Fibroblast of the aortic adventitia (primary cell): ENCODE results near the gene TSACC. TPM values are rescaled to one million over a fixed set of nuclear protein-coding genes. Genes with fewer than 3 reads are reported as not detected.
"Not testable (repeated sequence)": the region's sequence is repeated elsewhere in the genome, so short reads cannot be mapped to it uniquely, and the experiment has no call there.

Source experiments
- DNase-seq: peaks from one replicate; pipeline ENCODE4 v3.0.0-alpha.2; 2010; ENCODE audit warnings: low read depth
- H3K4me3 ChIP-seq: 2 replicates; pipeline ENCODE4 v1.5.1; 2011; ENCODE audit warnings: low read depth, mild to moderate bottlenecking, control low read depth, low read length, moderate library complexity
- total RNA-seq: library from RNA; depleted of rRNA; stranded (reverse); fragments of >200 nt; gene quantifications from 2 replicates; pipeline ENCODE4 v1.2.3, GENCODE V29; 2012; ENCODE audit warnings: low replicate concordance
- TF ChIP-seq, protein P1 (sequence below): IDR thresholded peaks from 2 replicates; pipeline ENCODE4 v1.5.1; 2011; ENCODE audit warnings: mild to moderate bottlenecking, low read length, control low read depth, inconsistent platforms; ENCODE audit not compliant: insufficient read depth

TSACC gene
- total RNA-seq, 1 donor: not detected

DNA sequence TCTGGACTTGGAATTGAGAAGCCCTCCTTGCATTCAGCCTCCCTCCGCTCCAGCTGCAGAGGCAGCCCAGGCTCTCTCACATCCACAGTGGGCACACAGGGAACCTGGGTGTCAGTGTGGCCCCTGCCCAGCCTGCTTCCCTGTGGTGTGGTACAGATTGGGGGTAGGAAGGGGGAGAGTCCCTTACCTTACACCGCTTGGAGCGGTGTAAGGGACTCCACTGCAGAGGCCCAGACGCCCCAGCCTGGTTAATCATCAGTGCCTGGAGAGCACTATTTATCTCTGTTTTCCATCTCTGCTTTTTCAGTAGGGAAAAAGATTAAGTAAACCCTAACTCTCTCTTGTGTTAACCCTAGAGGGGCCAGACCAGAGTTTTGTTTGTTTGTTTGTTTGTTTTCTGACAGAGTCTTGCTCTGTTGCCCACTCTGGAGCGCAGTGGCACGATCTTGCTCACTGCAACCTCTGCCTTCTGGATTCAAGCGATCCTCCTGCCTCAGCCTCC, 29.9 kb downstream of the TSACC start:
- no peak overlapping the region for H3K4me3 ChIP-seq
- no peak for DNase-seq
- TF ChIP-seq, protein P1, sequence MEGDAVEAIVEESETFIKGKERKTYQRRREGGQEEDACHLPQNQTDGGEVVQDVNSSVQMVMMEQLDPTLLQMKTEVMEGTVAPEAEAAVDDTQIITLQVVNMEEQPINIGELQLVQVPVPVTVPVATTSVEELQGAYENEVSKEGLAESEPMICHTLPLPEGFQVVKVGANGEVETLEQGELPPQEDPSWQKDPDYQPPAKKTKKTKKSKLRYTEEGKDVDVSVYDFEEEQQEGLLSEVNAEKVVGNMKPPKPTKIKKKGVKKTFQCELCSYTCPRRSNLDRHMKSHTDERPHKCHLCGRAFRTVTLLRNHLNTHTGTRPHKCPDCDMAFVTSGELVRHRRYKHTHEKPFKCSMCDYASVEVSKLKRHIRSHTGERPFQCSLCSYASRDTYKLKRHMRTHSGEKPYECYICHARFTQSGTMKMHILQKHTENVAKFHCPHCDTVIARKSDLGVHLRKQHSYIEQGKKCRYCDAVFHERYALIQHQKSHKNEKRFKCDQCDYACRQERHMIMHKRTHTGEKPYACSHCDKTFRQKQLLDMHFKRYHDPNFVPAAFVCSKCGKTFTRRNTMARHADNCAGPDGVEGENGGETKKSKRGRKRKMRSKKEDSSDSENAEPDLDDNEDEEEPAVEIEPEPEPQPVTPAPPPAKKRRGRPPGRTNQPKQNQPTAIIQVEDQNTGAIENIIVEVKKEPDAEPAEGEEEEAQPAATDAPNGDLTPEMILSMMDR: no peak

DNA sequence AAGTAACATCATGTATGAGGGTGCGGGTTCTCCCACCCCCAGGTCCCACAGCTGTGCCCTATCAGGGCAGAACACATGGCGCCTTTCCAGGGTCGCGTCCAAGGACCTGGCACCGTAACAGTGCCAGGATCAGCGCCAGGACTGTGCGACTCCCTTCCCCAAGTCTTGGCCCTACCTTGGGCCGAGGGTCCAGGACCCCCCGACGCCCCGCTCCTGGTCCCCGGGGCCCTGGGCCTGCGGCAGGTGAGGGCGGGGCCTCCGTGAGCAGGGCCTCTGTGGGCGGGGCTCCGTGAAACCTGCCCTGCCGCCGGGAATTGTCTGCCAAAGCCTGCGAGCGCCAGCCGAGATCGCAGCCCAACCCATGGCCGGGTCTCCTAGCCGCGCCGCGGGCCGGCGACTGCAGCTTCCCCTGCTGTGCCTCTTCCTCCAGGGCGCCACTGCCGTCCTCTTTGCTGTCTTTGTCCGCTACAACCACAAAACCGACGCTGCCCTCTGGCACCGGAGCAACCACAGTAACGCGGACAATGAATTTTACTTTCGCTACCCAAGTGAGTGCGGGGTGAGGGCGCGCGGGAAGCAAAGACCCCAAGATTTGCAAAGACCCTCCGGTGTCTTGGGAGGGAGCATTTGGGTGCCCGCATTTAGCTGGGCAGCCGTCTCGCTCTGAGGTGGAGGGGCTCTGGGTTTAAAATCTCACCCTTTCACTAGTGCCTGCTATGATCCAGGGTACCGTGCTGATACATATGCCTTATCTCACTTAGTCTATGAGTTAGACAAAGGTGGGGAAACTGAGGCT, 30.8 kb downstream of the TSACC start, which contains the start of gene RHBG:
RHBG (plus strand) TSS at position 323 of the 796 bp plus-strand sequence; CDS start at position 362, 39 bp downstream.
- DNase-seq: no peak
- H3K4me3 ChIP-seq: peak within 1 kb of the TSS; percentile 49

DNA sequence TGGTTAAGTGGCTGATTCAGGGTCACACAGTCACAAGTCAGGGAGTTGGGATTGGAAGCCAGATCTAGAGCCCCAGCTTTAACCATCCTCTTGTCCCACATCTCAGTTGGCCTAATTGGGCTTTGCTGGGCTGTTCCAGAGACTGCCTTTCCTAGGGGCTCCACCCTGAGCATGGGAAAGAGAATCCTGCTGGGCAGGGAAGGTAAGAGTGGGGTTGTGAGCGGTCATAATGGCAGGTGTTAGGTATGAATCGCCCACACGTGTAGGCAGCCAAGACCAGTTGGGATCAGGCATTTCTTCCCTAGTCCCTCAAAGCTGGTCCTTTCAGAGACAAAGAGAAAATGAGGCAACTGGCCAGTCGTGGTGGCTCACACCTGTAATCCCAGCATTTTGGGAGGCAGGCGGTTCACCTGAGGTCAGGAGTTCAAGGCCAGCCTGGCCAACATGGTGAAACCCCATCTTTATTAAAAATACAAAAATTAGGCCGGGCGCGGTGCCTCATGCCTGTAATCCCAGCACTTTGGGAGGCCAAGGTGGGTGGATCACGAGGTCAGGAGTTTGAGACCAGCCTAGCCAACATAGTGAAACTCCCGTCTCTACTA, 31.5 kb downstream of the TSACC start:
- not testable (repeated sequence) for H3K4me3 ChIP-seq, DNase-seq

More for the DNA sequence above, 30.8 kb downstream of the TSACC start, which contains the start of gene RHBG:
- TF ChIP-seq, protein P1: no peak

DNA sequence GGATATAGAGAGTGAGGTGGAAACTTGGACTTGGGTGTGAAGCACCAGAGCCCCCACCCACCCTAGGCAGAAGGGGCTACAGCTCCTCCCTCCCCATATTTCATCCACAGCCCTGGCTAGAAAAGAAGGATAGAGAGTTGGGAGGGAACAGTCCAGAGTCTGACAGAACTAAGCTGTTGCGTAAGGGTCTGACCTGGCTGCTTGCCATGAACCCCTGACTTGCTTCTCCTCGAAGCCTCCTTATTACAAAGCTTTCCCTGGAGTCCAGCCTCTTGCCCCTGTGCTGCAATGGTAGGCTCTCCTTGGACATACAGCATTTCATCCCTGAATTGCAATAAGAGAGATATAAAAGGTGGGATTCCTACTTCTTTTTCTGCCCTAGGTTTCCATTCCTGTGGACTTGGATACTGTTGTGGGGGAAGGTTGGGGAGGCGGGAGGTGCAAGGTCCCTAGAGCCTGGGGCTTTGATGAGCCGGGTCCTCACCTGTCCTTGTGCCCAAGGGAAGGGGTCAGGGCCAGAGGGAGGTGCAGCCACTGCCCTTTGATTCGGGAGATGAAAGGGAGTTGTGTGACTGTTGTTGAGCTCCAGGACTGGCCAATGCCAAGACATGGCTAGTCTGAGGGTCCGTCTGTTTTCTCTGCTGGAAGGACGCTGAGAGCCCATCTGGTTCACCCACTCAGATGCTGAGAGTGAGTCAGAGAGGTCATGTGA, 33.4 kb downstream of the TSACC start:
- TF ChIP-seq, protein P1: no peak
- H3K4me3 ChIP-seq: no peak overlapping the region
- peak; percentile 72 for DNase-seq

DNA sequence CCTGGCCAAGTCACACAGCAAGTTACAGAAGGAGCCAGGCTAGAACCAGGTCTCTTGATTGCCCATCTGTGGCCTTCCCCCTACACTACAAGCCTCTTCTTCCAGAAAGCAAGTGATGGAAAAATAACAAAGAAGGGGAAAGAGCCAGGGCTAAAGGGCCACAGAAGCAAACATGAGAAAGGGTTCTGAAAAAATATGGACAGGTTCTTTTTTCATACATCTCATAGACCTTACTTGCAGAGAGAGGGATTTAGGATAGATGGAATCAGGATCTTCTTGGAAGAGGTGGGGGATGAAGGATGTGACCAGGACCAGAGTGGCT, 33.9 kb downstream of the TSACC start:
- TF ChIP-seq, protein P1: no peak
- H3K4me3 ChIP-seq: no peak overlapping the region
- no peak for DNase-seq

DNA sequence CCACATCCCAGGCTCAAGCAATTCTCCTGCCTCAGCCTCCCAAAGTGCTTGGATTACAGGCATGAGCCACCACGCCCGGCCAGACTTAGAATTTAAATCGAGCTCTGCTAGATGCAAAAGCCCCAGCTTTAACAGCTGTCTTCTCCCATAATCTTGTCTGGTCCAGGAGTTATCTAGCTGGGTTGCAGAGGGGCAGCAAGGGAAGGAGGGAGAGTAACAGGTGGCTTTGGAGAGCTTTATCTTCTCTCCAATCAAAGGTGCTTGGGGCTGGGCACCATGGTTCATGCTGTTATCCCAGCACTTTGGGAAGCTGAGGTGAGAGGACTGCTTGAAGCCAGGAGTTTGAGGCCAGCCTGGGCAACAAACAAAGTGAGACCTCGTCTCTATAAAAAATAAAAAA, 34.5 kb downstream of the TSACC start:
- DNase-seq: no peak
- no peak overlapping the region for H3K4me3 ChIP-seq
- TF ChIP-seq, protein P1: no peak

DNA sequence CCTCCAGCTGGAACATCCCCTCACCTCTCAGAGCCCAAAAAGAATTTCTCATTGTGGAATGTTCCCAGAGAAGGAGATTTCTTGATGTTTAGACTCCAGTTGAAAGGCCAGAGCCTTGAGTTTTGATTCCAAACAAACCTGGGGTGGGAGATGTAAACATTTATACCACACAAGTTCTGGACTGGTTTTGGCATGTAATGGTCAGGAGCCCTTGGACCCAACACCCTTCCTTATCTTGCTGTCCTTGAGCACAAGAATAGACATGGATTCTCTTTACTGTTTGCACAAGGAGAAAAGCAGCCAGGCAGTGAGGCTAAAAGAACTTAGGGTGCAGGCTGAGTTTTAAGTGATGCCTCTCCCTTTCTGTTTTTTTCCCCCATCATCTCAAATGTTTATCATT, 35.2 kb downstream of the TSACC start:
- TF ChIP-seq, protein P1: no peak
- DNase-seq: no peak
- H3K4me3 ChIP-seq: no peak overlapping the region
